GM12878 (cell line): ENCODE measurements around the gene HHIPL1. TPM values are rescaled to one million over a fixed set of nuclear protein-coding genes. Genes with fewer than 3 reads are reported as not detected.

Source experiments
- ATAC-seq: fragments of 200-7000 bp; cut with Tn5 transposase; 3 replicates; pipeline ENCODE4 v1.9.1; 2020; ENCODE audit warnings: mild to moderate bottlenecking, moderate library complexity
- BruUV-seq: library from RNA; stranded (reverse); fragments of 400-500 nt; replicated peaks from 2 replicates; lab custom pipeline; 2021; lab: Mats Ljungman, UMichigan
- CTCF ChIA-PET: fragments of 300-600 bp; sonication (Branson Sonifier 250); formaldehyde crosslinking; extraction: SDS; loops from one replicate; lab custom pipeline; 2021; ENCODE audit warnings: inconsistent platforms; lab: Yijun Ruan, JAX
- POLR2A ChIA-PET: fragments of 350-600 bp; formaldehyde crosslinking; extraction: SDS; loops from one replicate; lab custom pipeline; 2021; ENCODE audit warnings: inconsistent platforms; lab: Charles Lee
- RAD21 ChIA-PET: fragments of 300-600 bp; sonication (Branson Sonifier 250); formaldehyde crosslinking; loops from one replicate; lab custom pipeline; 2023; ENCODE audit warnings: antibody characterized with exemption; ENCODE audit not compliant: unreplicated experiment; lab: Charles Lee
- SMC1A ChIA-PET: fragments of 300-600 bp; sonication (Branson Sonifier 250); formaldehyde crosslinking; loops from one replicate; lab custom pipeline; 2023; ENCODE audit not compliant: unreplicated experiment, uncharacterized antibody; lab: Charles Lee
- DNase-seq: peaks from one replicate; pipeline ENCODE4 v3.0.0-alpha.2; 2011; ENCODE audit warnings: low read depth, low spot score
- FAIRE-seq: peaks from 3 replicates; lab custom pipeline; 2011; peaks lifted over from hg19 to GRCh38; lab: Jason Lieb, UNC
- H2AFZ ChIP-seq: 2 replicates; pipeline ENCODE4 v1.6.0; 2011; ENCODE audit warnings: low read depth, low read length, control low read depth; ENCODE audit not compliant: control insufficient read depth
- H3K27ac ChIP-seq: 2 replicates; pipeline ENCODE4 v1.5.1; 2011; ENCODE audit warnings: control low read depth; ENCODE audit not compliant: control insufficient read depth, insufficient read depth
- H3K27me3 ChIP-seq, 2 experiments: replicated peaks in 1 of 2; 2 replicates each; pipeline versions ENCODE4 v1.6.0 to v1.6.1; 2011; ENCODE audit warnings: low read length in 1 of 2; ENCODE audit not compliant: control insufficient read depth in 2 of 2, insufficient read depth in 2 of 2
- H3K36me3 ChIP-seq, 2 experiments: 2 replicates each; pipeline ENCODE4 v1.5.1; 2011; ENCODE audit warnings: low read length in 1 of 2; ENCODE audit not compliant: control insufficient read depth in 2 of 2, insufficient read depth in 2 of 2
- H3K4me1 ChIP-seq: 2 replicates; pipeline ENCODE4 v1.6.1; 2011; ENCODE audit warnings: mild to moderate bottlenecking, low read length, moderate library complexity, mixed read lengths; ENCODE audit not compliant: control insufficient read depth, insufficient read depth
- H3K4me2 ChIP-seq: 2 replicates; pipeline ENCODE4 v1.6.0; 2011; ENCODE audit warnings: control low read depth; ENCODE audit not compliant: control insufficient read depth, insufficient read depth
- H3K4me3 ChIP-seq: fragments of 200-600 bp; sonication (generic); 2 replicates; pipeline ENCODE4 v1.5.1; 2016
- H3K79me2 ChIP-seq: 2 replicates; pipeline ENCODE4 v1.6.0; 2011; ENCODE audit warnings: low read length; ENCODE audit not compliant: control insufficient read depth, insufficient read depth
- H3K9ac ChIP-seq: 2 replicates; pipeline ENCODE4 v1.8.0; 2011; ENCODE audit warnings: low read length, control low read depth, mixed read lengths; ENCODE audit not compliant: control insufficient read depth, insufficient read depth
- H3K9me3 ChIP-seq: replicated peaks from 3 replicates; pipeline ENCODE4 v1.5.1; 2011; ENCODE audit warnings: mild to moderate bottlenecking, low read length; ENCODE audit not compliant: control insufficient read depth, insufficient read depth
- H4K20me1 ChIP-seq: 2 replicates; pipeline ENCODE4 v1.6.0; 2011; ENCODE audit not compliant: control insufficient read depth, insufficient read depth
- BACH1 ChIP-seq: fragments of 450-650 bp; IDR thresholded peaks from 2 replicates; pipeline ENCODE4 v1.6.1; 2017; ENCODE audit warnings: mild to moderate bottlenecking, borderline replicate concordance
- BHLHE40 ChIP-seq, 2 experiments: fragments of 450-650 bp in 1 of 2; IDR thresholded peaks; 2 replicates each; pipeline ENCODE4 v1.6.1; 2011 to 2017; ENCODE audit warnings: low read depth in 2 of 2, borderline replicate concordance in 1 of 2, improper control_type of control experiment in 1 of 2, low read length in 1 of 2, mild to moderate bottlenecking in 1 of 2
- BMI1 ChIP-seq: fragments of 450-650 bp; IDR thresholded peaks from 2 replicates; pipeline ENCODE4 v1.6.1; 2016; ENCODE audit warnings: mild to moderate bottlenecking, moderate library complexity, borderline replicate concordance
- CHD1 ChIP-seq: IDR thresholded peaks from 2 replicates; pipeline ENCODE4 v1.6.1; 2012; ENCODE audit warnings: low read depth, low read length, improper control_type of control experiment
- E2F8 ChIP-seq: fragments of 450-650 bp; IDR thresholded peaks from 2 replicates; pipeline ENCODE4 v1.6.1; 2018; ENCODE audit warnings: mild to moderate bottlenecking, low read depth, moderate library complexity; ENCODE audit not compliant: partially characterized antibody
- FOS ChIP-seq: IDR thresholded peaks from 3 replicates; pipeline ENCODE4 v1.6.1; 2011; ENCODE audit warnings: borderline replicate concordance; ENCODE audit not compliant: insufficient read length; ENCODE audit errors: extremely low read depth
- GATAD2B ChIP-seq: fragments of 450-650 bp; conservative IDR thresholded peaks from 2 replicates; pipeline ENCODE4 v1.6.1; 2017; ENCODE audit warnings: low read depth, mild to moderate bottlenecking, moderate library complexity
- HCFC1 ChIP-seq: fragments of 150-350 bp; IDR thresholded peaks from 2 replicates; pipeline ENCODE4 v1.6.1; 2014; ENCODE audit warnings: low read length
- IRF5 ChIP-seq: fragments of 450-650 bp; IDR thresholded peaks from 2 replicates; pipeline ENCODE4 v1.6.1; 2017; ENCODE audit warnings: borderline replicate concordance
- RAD51 ChIP-seq: fragments of 450-650 bp; IDR thresholded peaks from 2 replicates; pipeline ENCODE4 v1.6.1; 2016; ENCODE audit warnings: moderate library complexity, mild to moderate bottlenecking, inconsistent platforms
- RBBP5 ChIP-seq: fragments of 200-600 bp; sonication (generic); conservative IDR thresholded peaks from 2 replicates; pipeline ENCODE4 v1.6.1; 2016
- SREBF1 ChIP-seq: IDR thresholded peaks from 2 replicates; pipeline ENCODE4 v1.6.1; 2012; ENCODE audit warnings: mild to moderate bottlenecking, low read length
- STAT3 ChIP-seq: IDR thresholded peaks from 2 replicates; pipeline ENCODE4 v1.6.1; 2011; ENCODE audit warnings: low read depth, low read length, improper control_type of control experiment
- YBX1 ChIP-seq: fragments of 450-650 bp; IDR thresholded peaks from 2 replicates; pipeline ENCODE4 v1.6.1; 2016; ENCODE audit warnings: antibody characterized with exemption
- ZBTB4 ChIP-seq: fragments of 450-650 bp; formaldehyde crosslinking; IDR thresholded peaks from 2 replicates; pipeline ENCODE4 v1.4.0; 2022; ENCODE audit warnings: mild to moderate bottlenecking, moderate library complexity
- ZSCAN29 ChIP-seq: fragments of 450-650 bp; IDR thresholded peaks from 2 replicates; pipeline ENCODE4 v1.6.1; 2017; ENCODE audit warnings: mild to moderate bottlenecking, moderate library complexity
- WGBS: methylation state at CpG from one replicate; pipeline ENCODE4 v1.1.6; 2016; ENCODE audit warnings: low lambda C conversion rate; ENCODE audit not compliant: insufficient replicate concordance, insufficient coverage; ENCODE audit errors: missing lambda C conversion rate; 5-methylcytosine and 5-hydroxymethylcytosine counted together
- in situ Hi-C: fragments of 300-500 bp; cut with MboI; formaldehyde crosslinking; loops from 9 replicates; pipeline ENCODE4 v1.14.3; 2018; ENCODE audit warnings: mixed read lengths
- intact Hi-C: fragments of 100-400 bp; cut with micrococcal nuclease; formaldehyde crosslinking; loops from one replicate; pipeline ENCODE4 v1.14.2; 2022; ENCODE audit not compliant: unreplicated experiment
- polyA plus RNA-seq, 11 experiments: library from polyadenylated mRNA; depleted of rRNA in 4 of 11; unstranded in 6 of 11; stranded (reverse) in 5 of 11; fragments of >200 nt; fragmentation: Nextera tagmentation in 4 of 11; fragmentation: Illumina TruSeq in 1 of 11; extraction: Ambion mirVana in 4 of 11; extraction: Trizol in 1 of 11; gene quantifications; 1 replicate in 1 of 11; 2 replicates in 10 of 11; pipeline versions ENCODE4 v1.2.1 to v1.2.3, GENCODE V29; 2011 to 2016; ENCODE audit warnings: inconsistent platforms in 2 of 11, missing spikeins in 2 of 11, low read depth in 1 of 11
- total RNA-seq, 4 experiments: library from RNA; depleted of rRNA in 3 of 4; stranded (reverse); fragments of >200 nt in 3 of 4; fragmentation: Illumina TruSeq in 1 of 4; extraction: Trizol in 1 of 4; gene quantifications; 2 replicates each; pipeline versions ENCODE4 v1.2.1 to v1.2.3, GENCODE V29; 2013 to 2021

Gene HHIPL1
- total and polyA plus RNA-seq, 10 of the 15 experiments (the other 5 are each of a cell fraction or from before 2014, with no cell fraction given) = 0.09 TPM; not detected in 9

- H3K9me3 ChIP-seq = no peaks in the 10 kb centered on the region
- no peaks in the 10 kb centered on the region for H3K79me2 ChIP-seq
- H3K36me3 ChIP-seq = no peaks in the 10 kb centered on the region
- ChIA-PET POLR2A (interaction anchor here (0.7 to 0.8 kb wide), 2 partner anchors 46 to 105 kb away, joined by 4 to 5 read pairs; no protein-coding TSS in a partner anchor), SMC1A (interaction anchor here (0.7 to 1.3 kb wide), 5 partner anchors 10 to 163 kb away, joined by 3 to 4 read pairs (median 3); no protein-coding TSS in a partner anchor), RAD21 (interaction anchor here (0.8 to 2.0 kb wide), 12 partner anchors 10 to 440 kb away, joined by 3 to 7 read pairs (median 4); no protein-coding TSS in a partner anchor), CTCF (interaction anchor here (0.6 to 1.7 kb wide), 23 partner anchors 8 to 239 kb away, joined by 3 to 10 read pairs (median 4); partner anchors contain the start of gene CCNK)
- H2AFZ ChIP-seq = no peak overlapping the region
- no peak overlapping the region for H3K4me3 ChIP-seq
- no peak overlapping the region for H3K9ac ChIP-seq
- in situ Hi-C loops = no loop called here
- no peak overlapping the region for H3K27ac ChIP-seq
- WGBS = 12% methylated on average over 13 of the region's 13 CpGs
- no peak overlapping the region for H3K4me2 ChIP-seq
- intact Hi-C loops = no loop called here
- FAIRE-seq = no peak
- H3K4me1 ChIP-seq = no peaks in the 10 kb centered on the region
- H4K20me1 ChIP-seq = no peaks in the 10 kb centered on the region
- DNase-seq = no peak
- no peak for ATAC-seq
- BruUV-seq = no TSS peak
- no peaks in the 10 kb centered on the region; a peak in 1 of 4 replicates for H3K27me3 ChIP-seq
- TF ChIP-seq CHD1 = no peak
- no peak for TF ChIP-seq IRF5
- no peak for TF ChIP-seq YBX1
- no peak for TF ChIP-seq ZSCAN29
- no peak for TF ChIP-seq RAD51
- TF ChIP-seq BACH1 = no peak
- no peak for TF ChIP-seq FOS
- no peak for TF ChIP-seq BMI1
- TF ChIP-seq RBBP5 = no peak
- TF ChIP-seq GATAD2B = no peak
- TF ChIP-seq SREBF1 = no peak
- no peak for TF ChIP-seq HCFC1
- TF ChIP-seq ZBTB4 = no peak
- TF ChIP-seq E2F8 = no peak
- TF ChIP-seq STAT3 = no peak
- peak in 1 of 2 experiments; percentile 19; a peak in 1 of 4 replicates for TF ChIP-seq BHLHE40 (IDR thresholded peaks at IDR 0.05; ENCODE audit: borderline replicate concordance in 1 of 2, low read depth in 2 of 2, low read length in 1 of 2)
These were observed 17.2 kb upstream of the HHIPL1 start for GRCh38 chr14:99627510-99628381.
